ENCODE results near the gene OSMR. TPM values are rescaled to one million over a fixed set of nuclear protein-coding genes. Genes with fewer than 3 reads are reported as not detected.

The OSMR gene
- under 1 TPM; 0.10 to 0.63 TPM for total RNA-seq

DNA sequence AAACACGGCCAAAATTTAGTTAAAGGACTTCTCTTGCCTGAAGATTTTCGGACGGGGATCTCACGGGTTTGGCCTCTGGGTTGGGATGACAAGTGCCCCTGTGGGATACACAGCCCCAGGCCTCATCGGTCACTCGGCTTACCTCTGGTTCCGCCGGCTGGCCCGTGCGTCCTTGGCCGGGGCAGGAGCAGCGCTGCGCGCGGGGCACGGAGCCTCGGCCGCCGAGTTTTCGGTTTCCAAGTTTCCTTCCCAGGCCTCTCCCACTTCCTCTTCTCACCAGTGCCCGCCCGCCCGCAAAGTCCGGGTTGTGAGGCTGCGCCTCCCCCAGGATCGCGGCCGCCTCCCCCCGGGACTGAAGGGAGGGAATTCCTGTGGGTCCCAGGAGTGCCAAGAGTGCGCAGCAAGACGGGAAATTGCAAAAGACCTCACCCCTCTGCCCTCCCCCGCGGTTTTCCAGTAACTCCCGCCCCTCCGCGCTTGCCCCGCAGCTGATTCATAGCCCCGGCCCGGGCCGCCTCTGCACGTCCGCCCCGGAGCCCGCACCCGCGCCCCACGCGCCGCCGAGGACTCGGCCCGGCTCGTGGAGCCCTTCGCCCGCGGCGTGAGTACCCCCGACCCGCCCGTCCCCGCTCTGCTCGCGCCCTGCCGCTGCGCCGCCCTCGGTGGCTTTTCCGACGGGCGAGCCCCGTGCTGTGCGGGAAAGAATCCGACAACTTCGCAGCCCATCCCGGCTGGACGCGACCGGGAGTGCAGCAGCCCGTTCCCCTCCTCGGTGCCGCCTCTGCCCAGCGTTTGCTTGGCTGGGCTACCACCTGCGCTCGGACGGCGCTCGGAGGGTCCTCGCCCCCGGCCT lies at the start of gene OSMR:
OSMR (plus strand) TSS at position 487 of the 853 bp plus-strand sequence. CDS start 23,033 bp downstream, outside the sequence.
- Mint-ChIP-seq H3K36me3 (ENCODE audit: insufficient read depth in 2 of 2) (no peaks in the 10 kb centered on the region), H3K9me3 (peaks cover 0 to 3% of the 10 kb centered on the region in 2 donors), H3K4me3 (peak within 1 kb of the TSS; percentile 86 to 88), H3K4me1 (ENCODE audit: low read depth) (peaks cover 6% of the 10 kb centered on the region), H3K27ac (no peak within 1 kb of the TSS), H3K27me3 (ENCODE audit: low read depth) (peaks cover 63% of the 10 kb centered on the region)
- DNase-seq (peak; percentile 51 to 53), ATAC-seq (replicated peaks in 1 of 2) (peak; percentile 74 to 86)

DNA sequence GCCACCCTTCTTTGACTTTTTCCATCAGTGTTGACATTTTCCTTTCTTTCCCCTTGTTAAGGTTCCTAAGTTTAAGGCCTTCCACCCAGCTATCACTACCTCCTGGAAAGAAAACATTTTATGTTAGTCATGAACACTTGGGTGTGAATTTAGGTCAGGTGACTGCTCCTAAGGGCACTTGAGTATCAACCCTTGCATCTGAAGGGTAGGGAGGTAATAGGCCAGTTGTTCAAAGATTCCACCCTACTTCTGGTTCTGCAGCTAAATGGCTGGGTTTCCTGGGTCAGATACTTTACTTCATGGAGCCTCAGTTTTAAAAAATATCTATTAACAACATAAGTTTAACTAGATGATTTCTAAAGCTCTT lies 49.1 kb upstream of the OSMR start:
- H3K4me3 Mint-ChIP-seq = no peak overlapping the region
- no peak for DNase-seq
- no peaks in the 10 kb centered on the region for H3K9me3 Mint-ChIP-seq
- H3K4me1 Mint-ChIP-seq (ENCODE audit: low read depth) = peaks cover 19% of the 10 kb centered on the region
- no peak for ATAC-seq (replicated peaks in 1 of 2)
- no peaks in the 10 kb centered on the region for H3K36me3 Mint-ChIP-seq (ENCODE audit: insufficient read depth in 2 of 2)
- peaks cover 65% of the 10 kb centered on the region for H3K27me3 Mint-ChIP-seq (ENCODE audit: low read depth)
- H3K27ac Mint-ChIP-seq = no peak overlapping the region

DNA sequence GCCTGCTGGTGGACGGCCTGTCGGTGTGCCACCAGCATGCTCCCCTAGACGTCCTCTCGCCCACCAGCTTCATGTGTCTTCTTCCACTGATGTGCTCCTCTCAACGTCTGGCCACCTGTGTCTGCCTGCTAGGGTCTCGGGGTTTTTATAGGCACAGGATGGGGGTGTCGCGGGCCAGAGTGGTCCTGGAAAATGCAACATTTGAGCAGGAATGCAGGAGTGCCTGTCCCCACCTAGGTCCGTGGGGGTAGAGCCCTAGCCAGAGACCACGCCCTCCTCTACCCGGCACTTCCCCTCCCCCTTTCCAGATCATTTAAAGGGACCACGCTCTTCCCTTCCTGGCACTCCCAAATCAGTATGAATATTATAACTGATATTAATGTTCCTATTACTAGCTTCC lies 48.0 kb upstream of the OSMR start:
- H3K4me3 Mint-ChIP-seq = no peak overlapping the region
- peaks cover 19% of the 10 kb centered on the region for H3K4me1 Mint-ChIP-seq (ENCODE audit: low read depth)
- no peak overlapping the region for H3K27ac Mint-ChIP-seq
- no peaks in the 10 kb centered on the region for H3K9me3 Mint-ChIP-seq
- no peak for ATAC-seq (replicated peaks in 1 of 2)
- peaks cover 62% of the 10 kb centered on the region for H3K27me3 Mint-ChIP-seq (ENCODE audit: low read depth)
- DNase-seq = no peak
- H3K36me3 Mint-ChIP-seq (ENCODE audit: insufficient read depth in 2 of 2) = no peaks in the 10 kb centered on the region

DNA sequence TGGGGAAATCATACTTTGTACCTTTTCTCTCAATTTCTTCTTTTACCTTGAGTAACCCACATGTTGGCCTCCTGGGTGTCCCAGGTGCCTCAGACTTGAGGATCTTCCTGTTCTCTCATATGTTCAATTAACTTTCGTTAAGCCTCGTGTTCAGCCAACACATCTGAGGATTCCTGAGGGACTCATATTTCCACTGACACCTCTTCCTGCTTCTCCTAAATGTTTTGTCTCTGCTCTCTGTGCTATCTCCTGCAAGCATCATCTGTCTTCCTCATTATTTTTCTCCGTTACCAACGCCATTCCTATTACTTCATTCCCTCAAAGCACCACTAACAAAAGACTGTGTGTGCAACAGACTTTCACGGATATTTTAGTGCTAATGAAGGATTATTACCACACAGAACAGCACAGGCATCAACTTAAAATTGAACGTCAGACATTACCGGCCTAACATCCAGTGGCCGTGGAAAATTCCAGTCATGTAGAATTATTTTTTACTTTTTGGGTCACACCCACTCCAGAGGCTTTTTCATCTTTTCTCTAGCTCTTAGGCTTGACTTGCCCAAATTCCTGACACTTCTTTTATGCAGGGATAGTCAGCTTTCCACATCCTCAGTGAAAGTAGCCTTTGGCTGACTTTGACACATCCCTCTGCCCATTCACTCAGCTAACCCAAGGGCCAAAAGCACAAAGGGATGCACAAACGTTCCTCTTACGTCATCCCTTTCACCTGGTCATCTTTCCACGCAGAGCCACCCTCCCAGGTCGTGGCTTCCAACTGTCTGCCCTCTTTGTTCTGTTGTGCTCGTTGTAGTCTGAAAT lies 46.0 kb upstream of the OSMR start:
- Mint-ChIP-seq H3K9me3 (no peaks in the 10 kb centered on the region), H3K4me1 (ENCODE audit: low read depth) (peaks cover 7% of the 10 kb centered on the region), H3K27me3 (ENCODE audit: low read depth) (peaks cover 44% of the 10 kb centered on the region), H3K27ac (no peak overlapping the region), H3K36me3 (ENCODE audit: insufficient read depth in 2 of 2) (no peaks in the 10 kb centered on the region), H3K4me3 (no peak overlapping the region)
- no peak for DNase-seq
- ATAC-seq (replicated peaks in 1 of 2) = no peak

DNA sequence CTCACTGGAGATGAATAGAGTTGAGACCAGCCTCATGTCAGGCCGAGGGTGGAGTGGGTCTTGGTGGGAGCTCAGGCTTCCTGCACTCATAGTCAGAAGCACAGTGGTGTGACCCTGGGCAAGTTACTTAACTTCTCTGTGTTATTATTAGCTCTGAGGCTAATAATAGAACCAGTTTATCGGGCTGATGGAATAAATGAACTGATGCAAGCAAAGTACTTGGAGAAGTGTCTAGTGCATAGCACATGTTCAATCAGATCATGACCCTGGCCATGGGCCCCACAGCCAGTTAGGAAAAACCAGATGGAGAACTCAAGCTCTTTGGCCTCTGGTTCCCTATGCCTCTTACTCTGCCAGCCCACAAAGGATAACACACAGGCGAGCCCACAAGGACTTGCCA lies 45.3 kb upstream of the OSMR start:
- Mint-ChIP-seq H3K36me3 (ENCODE audit: insufficient read depth in 2 of 2) (no peaks in the 10 kb centered on the region), H3K4me3 (no peak overlapping the region), H3K27me3 (ENCODE audit: low read depth) (peaks cover 43% of the 10 kb centered on the region), H3K4me1 (ENCODE audit: low read depth) (peaks cover 10% of the 10 kb centered on the region), H3K9me3 (no peaks in the 10 kb centered on the region), H3K27ac (no peak overlapping the region)
- no peak for DNase-seq
- no peak for ATAC-seq (replicated peaks in 1 of 2)

GRCh38 chr5:38802125-38802524 lies 43.7 kb upstream of the OSMR start:
- H3K4me3 Mint-ChIP-seq = no peak overlapping the region
- no peaks in the 10 kb centered on the region for H3K9me3 Mint-ChIP-seq
- no peak overlapping the region for H3K27ac Mint-ChIP-seq
- H3K27me3 Mint-ChIP-seq (ENCODE audit: low read depth) = peaks cover 43% of the 10 kb centered on the region
- ATAC-seq (replicated peaks in 1 of 2) (no peak), DNase-seq (no peak)
- H3K36me3 Mint-ChIP-seq (ENCODE audit: insufficient read depth in 2 of 2) = no peaks in the 10 kb centered on the region
- H3K4me1 Mint-ChIP-seq (ENCODE audit: low read depth) = peaks cover 18% of the 10 kb centered on the region

- Mint-ChIP-seq H3K4me3 (no peak overlapping the region), H3K9me3 (no peaks in the 10 kb centered on the region), H3K27ac (no peak overlapping the region), H3K27me3 (ENCODE audit: low read depth) (peaks cover 41% of the 10 kb centered on the region), H3K36me3 (ENCODE audit: insufficient read depth in 2 of 2) (no peaks in the 10 kb centered on the region), H3K4me1 (ENCODE audit: low read depth) (peaks cover 25% of the 10 kb centered on the region)
- DNase-seq = no peak
- ATAC-seq (replicated peaks in 1 of 2) = no peak
Measured at GRCh38 chr5:38803246-38803645, 42.6 kb upstream of the OSMR start.

DNA sequence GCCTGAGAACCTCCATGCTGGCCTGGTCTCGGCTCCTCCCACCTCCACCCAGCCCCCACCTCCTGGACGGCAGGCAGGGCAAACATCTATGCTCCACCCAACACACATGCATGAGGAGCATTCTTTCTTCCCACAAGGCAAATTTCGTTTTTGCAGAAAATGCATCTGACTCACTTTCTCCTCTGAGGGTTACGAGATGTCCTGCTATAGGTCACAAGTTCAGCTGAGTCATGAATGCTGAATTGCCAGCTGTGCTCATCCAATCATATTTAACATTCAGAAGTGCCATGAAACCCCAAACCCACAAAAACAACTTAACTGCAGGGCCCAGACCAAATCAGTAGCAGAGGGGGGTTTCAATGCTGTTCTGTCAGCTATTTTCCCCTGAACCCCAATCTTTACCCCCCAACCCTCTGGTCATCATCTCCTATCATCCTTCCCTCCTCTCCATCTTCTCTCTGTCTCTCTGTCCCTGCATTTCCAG lies 39.0 kb upstream of the OSMR start:
- Mint-ChIP-seq H3K36me3 (ENCODE audit: insufficient read depth in 2 of 2) (no peaks in the 10 kb centered on the region), H3K9me3 (no peaks in the 10 kb centered on the region), H3K4me3 (peak overlapping the region in 1 of 2 donors; percentile 7), H3K27me3 (ENCODE audit: low read depth) (peaks cover 36% of the 10 kb centered on the region), H3K27ac (peak overlapping the region; percentile 56), H3K4me1 (ENCODE audit: low read depth) (peaks cover 33% of the 10 kb centered on the region)
- ATAC-seq (replicated peaks in 1 of 2) = peak; percentile 83 to 85
- DNase-seq = peak; percentile 46 to 50

GRCh38 chr5:38807570-38808483 lies 38.0 kb upstream of the OSMR start:
- Mint-ChIP-seq H3K9me3 (no peaks in the 10 kb centered on the region), H3K36me3 (ENCODE audit: insufficient read depth in 2 of 2) (no peaks in the 10 kb centered on the region), H3K4me1 (ENCODE audit: low read depth) (peaks cover 33% of the 10 kb centered on the region), H3K27me3 (ENCODE audit: low read depth) (peaks cover 36% of the 10 kb centered on the region), H3K4me3 (no peak overlapping the region), H3K27ac (no peak overlapping the region)
- ATAC-seq (replicated peaks in 1 of 2) (no peak), DNase-seq (no peak)

GRCh38 chr5:38808666-38809343 lies 37.0 kb upstream of the OSMR start:
- Mint-ChIP-seq H3K36me3 (ENCODE audit: insufficient read depth in 2 of 2) (no peaks in the 10 kb centered on the region), H3K9me3 (no peaks in the 10 kb centered on the region), H3K4me1 (ENCODE audit: low read depth) (peaks cover 33% of the 10 kb centered on the region), H3K27ac (no peak overlapping the region), H3K27me3 (ENCODE audit: low read depth) (peaks cover 41% of the 10 kb centered on the region), H3K4me3 (no peak overlapping the region)
- DNase-seq = no peak
- ATAC-seq (replicated peaks in 1 of 2) = no peak

- DNase-seq (peak; percentile 62 to 64), ATAC-seq (replicated peaks in 1 of 2) (peak; percentile 53 to 63)
- H3K4me1 Mint-ChIP-seq (ENCODE audit: low read depth) = peaks cover 33% of the 10 kb centered on the region
- H3K9me3 Mint-ChIP-seq = no peaks in the 10 kb centered on the region
- H3K27me3 Mint-ChIP-seq (ENCODE audit: low read depth) = peaks cover 50% of the 10 kb centered on the region
- H3K36me3 Mint-ChIP-seq (ENCODE audit: insufficient read depth in 2 of 2) = no peaks in the 10 kb centered on the region
- H3K27ac Mint-ChIP-seq = no peak overlapping the region
- H3K4me3 Mint-ChIP-seq = peak overlapping the region in 1 of 2 donors; percentile 41
Measured at GRCh38 chr5:38809388-38810359, 36.1 kb upstream of the OSMR start.

Measured in activated T-cell treated with anti-CD3 and anti-CD28 coated beads, Interleukin-2, amount 50 U/mL, for 72 hours (primary cell).